Measurements from ENCODE around the gene RGL3. TPM values are rescaled to one million over a fixed set of nuclear protein-coding genes. Genes with fewer than 3 reads are reported as not detected.
A peak's percentile ranks its signal among the peaks of the same experiment; 100 is the strongest.

RGL3 gene
- total and polyA plus RNA-seq, 9 of the 15 experiments (the other 6 are each of a cell fraction or from before 2014, with no cell fraction given): 0.12 to 0.61 (median 0.32) TPM; not detected in 4

DNA sequence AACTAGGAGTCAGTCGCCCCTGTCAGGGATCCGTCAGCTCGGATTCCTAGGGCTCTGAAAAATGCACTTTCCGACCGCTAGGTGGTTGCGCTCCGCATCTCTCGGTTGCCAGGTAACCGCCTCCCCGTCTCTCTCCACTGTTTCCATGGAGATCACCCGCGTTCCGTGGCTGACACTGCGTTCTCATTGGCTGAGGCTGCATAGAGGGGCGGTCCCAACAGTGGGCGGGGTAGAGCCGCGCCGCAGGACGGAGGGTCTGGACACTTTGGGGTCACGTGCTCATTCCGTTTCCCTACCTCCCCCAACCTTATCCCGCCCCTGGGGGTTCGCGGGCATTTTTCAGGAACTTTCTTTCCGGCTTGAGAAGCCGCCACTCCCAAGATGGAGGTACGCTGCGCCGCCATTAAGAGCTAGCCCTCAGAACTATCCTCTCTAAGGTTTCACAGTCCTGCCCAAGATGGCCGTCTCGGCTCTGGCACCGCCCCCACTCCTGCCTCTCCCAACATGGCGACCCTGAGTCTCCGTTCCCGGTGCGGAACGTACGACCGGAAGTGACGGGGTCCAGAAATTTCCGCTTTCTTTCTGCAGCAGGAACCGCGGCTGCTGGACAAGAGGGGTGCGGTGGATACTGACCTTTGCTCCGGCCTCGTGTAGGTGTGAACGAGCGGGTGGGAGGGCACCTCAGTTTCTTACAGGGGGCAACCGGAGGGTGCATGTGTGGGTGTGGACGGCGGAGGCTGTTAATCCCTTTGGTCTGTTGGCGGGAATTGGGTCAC is 16.1 kb upstream of the RGL3 start, which contains the start of the genes ODAD3 and PRKCSH (continued):
- TF ChIP-seq, protein P1, sequence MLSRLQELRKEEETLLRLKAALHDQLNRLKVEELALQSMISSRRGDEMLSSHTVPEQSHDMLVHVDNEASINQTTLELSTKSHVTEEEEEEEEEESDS (CRISPR knock-in tag; IDR thresholded peaks at IDR 0.05): no peak
- TF ChIP-seq CC2D1A (IDR thresholded peaks at IDR 0.05) (no peak), BRCA1 (IDR thresholded peaks at IDR 0.05) (no peak), BRCA1 (CRISPR knock-in tag; IDR thresholded peaks at IDR 0.05) (no peak), RBFOX2 (IDR thresholded peaks at IDR 0.05; ENCODE audit: low read depth, low read length) (peak; percentile 78), ARID3A (IDR thresholded peaks at IDR 0.05; ENCODE audit: borderline replicate concordance, low read depth, low read length) (no peak), SRSF3 (IDR thresholded peaks at IDR 0.05; ENCODE audit: insufficient read depth, low read length) (no peak), MXI1 (IDR thresholded peaks at IDR 0.05; ENCODE audit: low read depth, low read length) (peak; percentile 95), FUS (optimal IDR thresholded peaks at IDR 0.05; ENCODE audit: low read depth, low read length) (no peak), MECOM (CRISPR knock-in tag; IDR thresholded peaks at IDR 0.05) (no peak), BCOR (IDR thresholded peaks at IDR 0.05) (no peak), ZBTB11 (CRISPR knock-in tag; IDR thresholded peaks at IDR 0.05) (peak in 1 of 3 experiments; percentile 96; a peak in 2 of 6 replicates), MTA2 (IDR thresholded peaks at IDR 0.05; ENCODE audit: low read depth) (no peak), E2F1 (CRISPR knock-in tag; IDR thresholded peaks at IDR 0.05) (peak; percentile 94), ARHGAP35 (IDR thresholded peaks at IDR 0.05; ENCODE audit: partially characterized antibody) (no peak)
- TF ChIP-seq, protein P2, sequence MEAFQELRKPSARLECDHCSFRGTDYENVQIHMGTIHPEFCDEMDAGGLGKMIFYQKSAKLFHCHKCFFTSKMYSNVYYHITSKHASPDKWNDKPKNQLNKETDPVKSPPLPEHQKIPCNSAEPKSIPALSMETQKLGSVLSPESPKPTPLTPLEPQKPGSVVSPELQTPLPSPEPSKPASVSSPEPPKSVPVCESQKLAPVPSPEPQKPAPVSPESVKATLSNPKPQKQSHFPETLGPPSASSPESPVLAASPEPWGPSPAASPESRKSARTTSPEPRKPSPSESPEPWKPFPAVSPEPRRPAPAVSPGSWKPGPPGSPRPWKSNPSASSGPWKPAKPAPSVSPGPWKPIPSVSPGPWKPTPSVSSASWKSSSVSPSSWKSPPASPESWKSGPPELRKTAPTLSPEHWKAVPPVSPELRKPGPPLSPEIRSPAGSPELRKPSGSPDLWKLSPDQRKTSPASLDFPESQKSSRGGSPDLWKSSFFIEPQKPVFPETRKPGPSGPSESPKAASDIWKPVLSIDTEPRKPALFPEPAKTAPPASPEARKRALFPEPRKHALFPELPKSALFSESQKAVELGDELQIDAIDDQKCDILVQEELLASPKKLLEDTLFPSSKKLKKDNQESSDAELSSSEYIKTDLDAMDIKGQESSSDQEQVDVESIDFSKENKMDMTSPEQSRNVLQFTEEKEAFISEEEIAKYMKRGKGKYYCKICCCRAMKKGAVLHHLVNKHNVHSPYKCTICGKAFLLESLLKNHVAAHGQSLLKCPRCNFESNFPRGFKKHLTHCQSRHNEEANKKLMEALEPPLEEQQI (IDR thresholded peaks at IDR 0.05): no peak
- TF ChIP-seq, protein P3, sequence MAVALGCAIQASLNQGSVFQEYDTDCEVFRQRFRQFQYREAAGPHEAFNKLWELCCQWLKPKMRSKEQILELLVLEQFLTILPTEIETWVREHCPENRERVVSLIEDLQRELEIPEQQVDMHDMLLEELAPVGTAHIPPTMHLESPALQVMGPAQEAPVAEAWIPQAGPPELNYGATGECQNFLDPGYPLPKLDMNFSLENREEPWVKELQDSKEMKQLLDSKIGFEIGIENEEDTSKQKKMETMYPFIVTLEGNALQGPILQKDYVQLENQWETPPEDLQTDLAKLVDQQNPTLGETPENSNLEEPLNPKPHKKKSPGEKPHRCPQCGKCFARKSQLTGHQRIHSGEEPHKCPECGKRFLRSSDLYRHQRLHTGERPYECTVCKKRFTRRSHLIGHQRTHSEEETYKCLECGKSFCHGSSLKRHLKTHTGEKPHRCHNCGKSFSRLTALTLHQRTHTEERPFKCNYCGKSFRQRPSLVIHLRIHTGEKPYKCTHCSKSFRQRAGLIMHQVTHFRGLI (CRISPR knock-in tag; IDR thresholded peaks at IDR 0.05): no peak
